COLO668 (cell line): ENCODE data around the gene SKA2.
A peak's percentile ranks its signal among the peaks of the same experiment; 100 is the strongest.
"Not testable (repeated sequence)": the region's sequence is repeated elsewhere in the genome, so short reads cannot be mapped to it uniquely, and the experiment has no call there.

Source experiments
- DNase-seq: peaks from one replicate; lab custom pipeline; 2025; ENCODE audit not compliant: unreplicated experiment; lab: John Stamatoyannopoulos, UW

Gene SKA2

GRCh38 chr17:59105852-59106462, 49.0 kb downstream of the SKA2 start:
- peak; percentile 49 for DNase-seq

- no peak for DNase-seq
Measured at GRCh38 chr17:59101178-59101577, 53.8 kb downstream of the SKA2 start.

DNA sequence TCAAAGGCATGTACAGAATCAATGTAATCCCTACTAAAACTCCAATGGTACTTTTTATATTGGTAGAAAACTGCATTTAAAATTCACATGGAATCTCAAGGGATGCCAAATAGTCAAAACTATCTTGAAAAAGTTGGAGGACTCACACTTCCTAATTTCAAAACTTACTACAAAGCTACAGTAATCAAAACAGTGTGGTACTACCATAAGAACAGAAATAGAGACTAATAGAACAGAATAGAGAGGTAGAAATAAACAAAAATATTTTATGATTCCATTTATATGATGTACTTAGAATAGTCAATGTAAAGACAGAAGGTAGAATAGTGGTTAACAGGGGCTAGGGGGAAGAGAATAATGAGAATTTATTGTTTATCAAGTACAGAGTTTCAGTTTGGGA, 57.1 kb downstream of the SKA2 start:
- DNase-seq: no peak

GRCh38 chr17:59094861-59095530, 60.0 kb downstream of the SKA2 start:
- no peak for DNase-seq

DNA sequence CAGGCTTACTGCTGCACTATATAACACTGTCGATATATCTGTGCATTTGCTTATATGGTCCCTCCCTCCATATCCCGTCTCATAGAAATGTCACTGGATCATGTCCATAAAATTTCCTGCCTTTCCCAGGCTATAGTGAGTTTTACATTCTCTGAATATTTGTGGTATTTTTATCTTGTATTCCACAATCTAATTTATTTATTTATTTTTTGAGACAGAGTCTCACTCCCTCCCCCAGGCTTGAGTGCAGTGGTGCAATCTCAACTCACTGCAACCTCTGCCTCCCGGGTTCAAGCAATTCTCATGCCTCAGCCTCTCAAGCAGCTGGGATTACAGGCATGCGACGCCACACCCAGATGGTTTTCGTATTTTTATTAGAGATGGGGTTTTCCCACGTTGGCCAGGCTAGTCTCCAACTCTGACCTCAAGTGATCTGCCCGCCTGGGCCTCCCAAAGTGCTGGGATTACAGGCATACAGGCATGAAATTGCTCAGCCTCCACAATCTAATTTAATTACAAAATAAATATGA, 61.2 kb downstream of the SKA2 start:
- no peak for DNase-seq

DNA sequence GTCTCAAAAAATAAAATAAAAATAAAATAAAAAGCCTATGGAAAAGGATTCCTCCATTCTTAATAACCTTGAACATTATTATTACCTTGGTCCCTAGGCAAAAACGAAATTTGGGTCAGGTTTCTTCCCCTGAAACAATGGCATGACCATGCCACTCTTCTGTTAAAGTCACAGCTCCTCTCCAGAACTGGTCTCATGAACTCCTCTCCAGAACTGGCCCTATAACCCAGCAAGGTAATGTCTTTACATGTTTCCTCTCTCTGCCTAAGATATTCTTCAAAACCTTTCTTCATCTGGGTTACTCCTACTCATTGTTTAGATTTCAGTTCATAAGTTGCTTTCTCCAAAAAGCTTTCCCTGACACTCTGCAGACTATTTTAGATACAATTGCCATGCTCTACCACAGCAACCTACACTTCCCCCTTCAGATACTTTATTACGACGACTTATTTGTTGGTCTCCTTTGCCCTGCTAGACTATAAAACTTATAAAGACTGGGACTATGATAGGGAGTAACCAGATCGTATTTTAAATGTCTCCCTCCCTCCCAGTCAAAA, 61.8 kb downstream of the SKA2 start:
- no peak for DNase-seq

GRCh38 chr17:59090593-59090992, 64.4 kb downstream of the SKA2 start:
- not testable (repeated sequence) for DNase-seq

- no peak for DNase-seq
Measured at GRCh38 chr17:59084154-59084553, 70.8 kb downstream of the SKA2 start.

GRCh38 chr17:59074494-59074893, 80.5 kb downstream of the SKA2 start:
- no peak for DNase-seq

DNA sequence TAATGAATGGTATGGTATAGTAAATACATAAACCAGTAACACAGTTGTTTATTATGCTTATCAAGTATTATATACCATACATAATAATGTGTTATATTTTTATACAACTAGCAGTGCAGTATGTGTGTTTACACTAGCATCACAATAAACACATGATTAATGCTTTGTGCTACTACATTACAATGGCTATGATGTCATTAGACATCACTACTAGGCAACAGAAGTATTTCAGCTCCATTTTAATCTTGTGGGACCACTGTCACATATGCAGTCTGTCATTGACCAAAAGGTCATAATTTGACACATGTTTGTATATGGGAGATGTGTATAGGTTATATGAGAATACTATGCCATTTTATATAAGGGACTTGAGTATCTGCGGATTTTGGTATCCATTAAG, 81.0 kb downstream of the SKA2 start:
- no peak for DNase-seq

DNA sequence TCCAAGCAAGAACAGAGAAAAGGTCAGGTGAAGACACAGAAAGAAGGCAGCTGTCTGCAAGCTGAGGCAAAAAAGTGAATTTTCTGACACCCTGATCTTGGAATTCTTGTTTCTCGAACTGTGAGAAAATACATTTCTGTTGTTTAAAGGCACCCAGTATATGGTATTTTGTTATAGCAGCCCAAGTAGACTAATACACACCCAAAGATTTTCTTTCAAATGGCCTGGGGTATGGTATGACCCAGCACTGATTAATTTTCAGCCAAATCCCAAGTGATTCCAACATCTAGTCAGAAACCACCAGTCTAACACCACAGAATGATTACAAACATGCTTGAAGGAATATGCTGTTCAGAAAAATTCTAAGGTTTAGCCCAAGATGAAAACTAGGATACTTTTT, 85.1 kb downstream of the SKA2 start:
- no peak for DNase-seq

DNA sequence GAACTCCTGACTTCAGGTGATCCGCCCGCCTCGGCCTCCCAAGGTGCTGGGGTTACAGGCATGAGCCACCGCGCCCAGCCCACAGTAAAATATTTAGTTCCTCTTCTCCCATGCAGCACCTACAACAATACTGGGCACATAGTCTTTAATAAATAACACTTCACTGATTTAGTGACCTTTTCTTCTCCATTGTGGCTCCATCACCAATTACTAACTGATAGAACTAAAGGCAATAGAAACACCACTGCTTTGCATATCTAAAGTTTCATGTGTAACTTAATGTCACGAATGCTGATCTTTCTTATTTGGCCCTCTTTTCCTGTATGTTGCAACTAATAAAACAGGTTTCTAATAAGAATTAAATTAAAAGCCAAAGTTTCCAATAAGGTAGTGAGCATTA, 87.2 kb downstream of the SKA2 start:
- DNase-seq: no peak

- DNase-seq: no peak
Measured at GRCh38 chr17:59067340-59067739, 87.6 kb downstream of the SKA2 start.

GRCh38 chr17:59062509-59062908, 92.5 kb downstream of the SKA2 start:
- DNase-seq: no peak
